Fibroblast of mammary gland (primary cell): Measurements from ENCODE around the gene PDIA4.
A peak's percentile ranks its signal among the peaks of the same experiment; 100 is the strongest.
"Not testable (repeated sequence)": the region's sequence is repeated elsewhere in the genome, so short reads cannot be mapped to it uniquely, and the experiment has no call there.

Experiments
- DNase-seq: peaks from one replicate; pipeline ENCODE4 v3.0.0-alpha.2; 2010; ENCODE audit warnings: low read depth
- H3K4me3 ChIP-seq: 2 replicates; pipeline ENCODE4 v1.5.1; 2011; ENCODE audit warnings: low read depth, mild to moderate bottlenecking, low read length, moderate library complexity; ENCODE audit not compliant: control insufficient read depth
- CTCF ChIP-seq: conservative IDR thresholded peaks from 2 replicates; pipeline ENCODE4 v1.5.1; 2011; ENCODE audit warnings: low read depth, low read length, inconsistent platforms; ENCODE audit not compliant: control insufficient read depth, insufficient read depth

PDIA4 gene

DNA sequence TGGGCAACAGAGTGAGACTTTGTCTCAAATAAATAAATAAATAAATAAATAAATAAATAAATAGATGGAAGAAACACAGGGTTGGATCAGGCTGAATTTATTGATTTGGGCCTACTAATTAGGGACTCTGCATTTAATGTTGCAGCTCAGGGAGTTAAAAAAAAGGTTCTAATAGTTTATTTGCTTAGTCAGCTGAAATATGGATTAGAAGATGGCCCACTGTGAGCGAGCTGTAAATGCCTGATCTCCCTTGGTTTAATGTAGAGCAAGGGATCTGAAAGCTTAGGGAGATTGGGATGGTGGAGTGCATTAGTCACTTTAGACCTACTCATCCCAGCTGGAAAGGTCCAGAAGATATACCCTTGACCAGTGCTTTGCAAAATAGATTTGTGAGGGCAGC, 25.1 kb upstream of the PDIA4 start:
- no peak for TF ChIP-seq CTCF
- no peak for DNase-seq

DNA sequence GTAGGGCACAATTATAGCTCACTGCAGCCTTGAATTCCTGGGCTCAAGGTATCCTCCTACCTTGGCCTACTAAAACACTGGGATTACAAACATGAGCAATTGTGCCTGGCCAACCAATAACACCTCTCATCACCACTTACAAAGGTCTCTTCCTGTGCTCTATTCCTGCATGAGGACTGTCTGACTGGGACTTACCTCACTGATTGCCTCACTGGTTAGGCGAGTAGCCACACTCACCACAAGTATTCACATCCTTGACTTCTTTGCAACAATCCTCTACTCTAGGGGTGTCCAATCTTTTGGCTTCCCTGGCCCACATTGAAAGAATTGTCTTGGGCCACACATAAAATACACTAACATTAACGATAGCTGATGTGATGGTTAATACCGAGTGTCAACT, 22.6 kb upstream of the PDIA4 start:
- H3K4me3 ChIP-seq, result no peak overlapping the region
- TF ChIP-seq CTCF, result no peak
- DNase-seq, result peak; percentile 28

More for the DNA sequence above, 25.1 kb upstream of the PDIA4 start:
- no peak overlapping the region for H3K4me3 ChIP-seq

- no peak overlapping the region for H3K4me3 ChIP-seq
- TF ChIP-seq CTCF, result no peak
- no peak for DNase-seq
Observed at GRCh38 chr7:149048805-149049204, 20.5 kb upstream of the PDIA4 start.

DNA sequence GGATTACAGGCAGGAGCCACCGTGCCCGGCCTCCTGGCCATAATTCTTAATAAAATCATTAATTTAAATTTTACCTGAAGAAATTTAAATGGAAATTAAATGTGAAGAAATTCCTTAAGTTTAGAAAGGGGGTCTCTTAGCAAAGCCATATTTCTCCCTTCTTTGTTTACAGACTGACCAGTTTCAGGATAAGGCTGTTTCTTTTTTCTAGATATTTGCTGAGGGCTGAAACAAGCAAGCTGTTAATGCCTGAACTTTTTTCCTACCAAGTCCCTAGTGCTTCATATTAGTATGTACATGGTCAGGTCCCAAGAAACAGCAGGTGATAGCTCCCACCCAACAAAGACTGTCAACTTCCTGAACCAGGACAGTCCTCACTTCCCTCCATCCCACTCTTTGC, 18.1 kb upstream of the PDIA4 start:
- H3K4me3 ChIP-seq, result no peak overlapping the region
- TF ChIP-seq CTCF, result no peak
- DNase-seq, result no peak

GRCh38 chr7:149043936-149044335, 15.6 kb upstream of the PDIA4 start:
- no peak overlapping the region for H3K4me3 ChIP-seq
- no peak for DNase-seq
- no peak for TF ChIP-seq CTCF

- no peak overlapping the region for H3K4me3 ChIP-seq
- DNase-seq, result no peak
- no peak for TF ChIP-seq CTCF
Observed at GRCh38 chr7:149041350-149041749, 13.0 kb upstream of the PDIA4 start.

- H3K4me3 ChIP-seq, DNase-seq: not testable (repeated sequence)
Observed at GRCh38 chr7:149038641-149039040, 10.3 kb upstream of the PDIA4 start.
